GM12878 (cell line): ENCODE results near the gene COL5A1. TPM values are rescaled to one million over a fixed set of nuclear protein-coding genes. Genes with fewer than 3 reads are reported as not detected.

Experiments used
- ATAC-seq: fragments of 200-7000 bp; cut with Tn5 transposase; 3 replicates; pipeline ENCODE4 v1.9.1; 2020; ENCODE audit warnings: mild to moderate bottlenecking, moderate library complexity
- BruUV-seq: library from RNA; stranded (reverse); fragments of 400-500 nt; replicated peaks from 2 replicates; lab custom pipeline; 2021; lab: Mats Ljungman, UMichigan
- CTCF ChIA-PET: fragments of 300-600 bp; sonication (Branson Sonifier 250); formaldehyde crosslinking; extraction: SDS; loops from one replicate; lab custom pipeline; 2021; ENCODE audit warnings: inconsistent platforms; lab: Yijun Ruan, JAX
- POLR2A ChIA-PET: fragments of 350-600 bp; formaldehyde crosslinking; extraction: SDS; loops from one replicate; lab custom pipeline; 2021; ENCODE audit warnings: inconsistent platforms; lab: Charles Lee
- RAD21 ChIA-PET: fragments of 300-600 bp; sonication (Branson Sonifier 250); formaldehyde crosslinking; loops from one replicate; lab custom pipeline; 2023; ENCODE audit warnings: antibody characterized with exemption; ENCODE audit not compliant: unreplicated experiment; lab: Charles Lee
- SMC1A ChIA-PET: fragments of 300-600 bp; sonication (Branson Sonifier 250); formaldehyde crosslinking; loops from one replicate; lab custom pipeline; 2023; ENCODE audit not compliant: unreplicated experiment, uncharacterized antibody; lab: Charles Lee
- DNase-seq: peaks from one replicate; pipeline ENCODE4 v3.0.0-alpha.2; 2011; ENCODE audit warnings: low read depth, low spot score
- FAIRE-seq: peaks from 3 replicates; lab custom pipeline; 2011; peaks lifted over from hg19 to GRCh38; lab: Jason Lieb, UNC
- H2AFZ ChIP-seq: 2 replicates; pipeline ENCODE4 v1.6.0; 2011; ENCODE audit warnings: low read depth, low read length, control low read depth; ENCODE audit not compliant: control insufficient read depth
- H3K27ac ChIP-seq: 2 replicates; pipeline ENCODE4 v1.5.1; 2011; ENCODE audit warnings: control low read depth; ENCODE audit not compliant: control insufficient read depth, insufficient read depth
- H3K27me3 ChIP-seq, 2 experiments: replicated peaks in 1 of 2; 2 replicates each; pipeline versions ENCODE4 v1.6.0 to v1.6.1; 2011; ENCODE audit warnings: low read length in 1 of 2; ENCODE audit not compliant: control insufficient read depth in 2 of 2, insufficient read depth in 2 of 2
- H3K36me3 ChIP-seq, 2 experiments: 2 replicates each; pipeline ENCODE4 v1.5.1; 2011; ENCODE audit warnings: low read length in 1 of 2; ENCODE audit not compliant: control insufficient read depth in 2 of 2, insufficient read depth in 2 of 2
- H3K4me1 ChIP-seq: 2 replicates; pipeline ENCODE4 v1.6.1; 2011; ENCODE audit warnings: mild to moderate bottlenecking, low read length, moderate library complexity, mixed read lengths; ENCODE audit not compliant: control insufficient read depth, insufficient read depth
- H3K4me2 ChIP-seq: 2 replicates; pipeline ENCODE4 v1.6.0; 2011; ENCODE audit warnings: control low read depth; ENCODE audit not compliant: control insufficient read depth, insufficient read depth
- H3K4me3 ChIP-seq: fragments of 200-600 bp; sonication (generic); 2 replicates; pipeline ENCODE4 v1.5.1; 2016
- H3K79me2 ChIP-seq: 2 replicates; pipeline ENCODE4 v1.6.0; 2011; ENCODE audit warnings: low read length; ENCODE audit not compliant: control insufficient read depth, insufficient read depth
- H3K9ac ChIP-seq: 2 replicates; pipeline ENCODE4 v1.8.0; 2011; ENCODE audit warnings: low read length, control low read depth, mixed read lengths; ENCODE audit not compliant: control insufficient read depth, insufficient read depth
- H3K9me3 ChIP-seq: replicated peaks from 3 replicates; pipeline ENCODE4 v1.5.1; 2011; ENCODE audit warnings: mild to moderate bottlenecking, low read length; ENCODE audit not compliant: control insufficient read depth, insufficient read depth
- H4K20me1 ChIP-seq: 2 replicates; pipeline ENCODE4 v1.6.0; 2011; ENCODE audit not compliant: control insufficient read depth, insufficient read depth
- CEBPZ ChIP-seq: fragments of 150-350 bp; IDR thresholded peaks from 2 replicates; pipeline ENCODE4 v1.6.1; 2016; ENCODE audit warnings: low read depth, low read length
- EED ChIP-seq: sonication (generic); IDR thresholded peaks from 2 replicates; pipeline ENCODE4 v1.6.1; 2016; ENCODE audit warnings: antibody characterized with exemption, low read depth
- GATAD2B ChIP-seq: fragments of 450-650 bp; conservative IDR thresholded peaks from 2 replicates; pipeline ENCODE4 v1.6.1; 2017; ENCODE audit warnings: low read depth, mild to moderate bottlenecking, moderate library complexity
- HDAC2 ChIP-seq: fragments of 200-600 bp; sonication (generic); IDR thresholded peaks from 2 replicates; pipeline ENCODE4 v1.6.1; 2017
- IRF3 ChIP-seq: fragments of 450-650 bp; IDR thresholded peaks from 2 replicates; pipeline ENCODE4 v1.6.1; 2014; ENCODE audit warnings: mild to moderate bottlenecking
- LARP7 ChIP-seq: fragments of 450-650 bp; IDR thresholded peaks from 2 replicates; pipeline ENCODE4 v1.6.1; 2017; ENCODE audit warnings: mild to moderate bottlenecking
- MXI1 ChIP-seq: fragments of 150-350 bp; IDR thresholded peaks from 2 replicates; pipeline ENCODE4 v1.6.1; 2011; ENCODE audit warnings: low read depth, mild to moderate bottlenecking, inconsistent platforms, low read length, improper control_type of control experiment
- MYB ChIP-seq: fragments of 150-350 bp; IDR thresholded peaks from 2 replicates; pipeline ENCODE4 v1.6.1; 2014; ENCODE audit warnings: mild to moderate bottlenecking, low read depth, low read length, borderline replicate concordance
- NFYA ChIP-seq: IDR thresholded peaks from 2 replicates; pipeline ENCODE4 v1.6.1; 2011; ENCODE audit warnings: low read depth, mild to moderate bottlenecking, low read length, improper control_type of control experiment, borderline replicate concordance
- SKIL ChIP-seq: fragments of 450-650 bp; IDR thresholded peaks from 2 replicates; pipeline ENCODE4 v1.6.1; 2017; ENCODE audit warnings: mild to moderate bottlenecking, low read depth, inconsistent platforms; ENCODE audit not compliant: poor library complexity, severe bottlenecking
- SREBF2 ChIP-seq: IDR thresholded peaks from 2 replicates; pipeline ENCODE4 v1.6.1; 2012; ENCODE audit warnings: mild to moderate bottlenecking, low read length
- STAT1 ChIP-seq: fragments of 450-650 bp; conservative IDR thresholded peaks from 2 replicates; pipeline ENCODE4 v1.6.1; 2014; ENCODE audit warnings: antibody characterized with exemption, mild to moderate bottlenecking
- SUPT20H ChIP-seq: IDR thresholded peaks from 2 replicates; pipeline ENCODE4 v1.6.1; 2011; ENCODE audit warnings: low read depth, mild to moderate bottlenecking, low read length, moderate library complexity, borderline replicate concordance; ENCODE audit not compliant: control insufficient read depth
- USF1 ChIP-seq: IDR thresholded peaks from 2 replicates; pipeline ENCODE4 v1.6.1; 2011; ENCODE audit warnings: borderline replicate concordance, low read depth, mild to moderate bottlenecking, moderate library complexity, mixed read lengths, low read length; ENCODE audit not compliant: insufficient read depth; ENCODE audit errors: extremely low read length
- USF2 ChIP-seq: IDR thresholded peaks from 2 replicates; pipeline ENCODE4 v1.6.1; 2011; ENCODE audit warnings: low read depth, low read length, improper control_type of control experiment, borderline replicate concordance
- ZNF274 ChIP-seq: IDR thresholded peaks from one replicate; pipeline ENCODE4 v1.8.0; 2011; ENCODE audit not compliant: insufficient read length, insufficient read depth
- WGBS: methylation state at CpG from one replicate; pipeline ENCODE4 v1.1.6; 2016; ENCODE audit warnings: low lambda C conversion rate; ENCODE audit not compliant: insufficient replicate concordance, insufficient coverage; ENCODE audit errors: missing lambda C conversion rate; 5-methylcytosine and 5-hydroxymethylcytosine counted together
- in situ Hi-C: fragments of 300-500 bp; cut with MboI; formaldehyde crosslinking; loops from 9 replicates; pipeline ENCODE4 v1.14.3; 2018; ENCODE audit warnings: mixed read lengths
- intact Hi-C: fragments of 100-400 bp; cut with micrococcal nuclease; formaldehyde crosslinking; loops from one replicate; pipeline ENCODE4 v1.14.2; 2022; ENCODE audit not compliant: unreplicated experiment
- polyA plus RNA-seq, 11 experiments: library from polyadenylated mRNA; depleted of rRNA in 4 of 11; unstranded in 6 of 11; stranded (reverse) in 5 of 11; fragments of >200 nt; fragmentation: Nextera tagmentation in 4 of 11; fragmentation: Illumina TruSeq in 1 of 11; extraction: Ambion mirVana in 4 of 11; extraction: Trizol in 1 of 11; gene quantifications; 1 replicate in 1 of 11; 2 replicates in 10 of 11; pipeline versions ENCODE4 v1.2.1 to v1.2.3, GENCODE V29; 2011 to 2016; ENCODE audit warnings: inconsistent platforms in 2 of 11, missing spikeins in 2 of 11, low read depth in 1 of 11
- total RNA-seq, 4 experiments: library from RNA; depleted of rRNA in 3 of 4; stranded (reverse); fragments of >200 nt in 3 of 4; fragmentation: Illumina TruSeq in 1 of 4; extraction: Trizol in 1 of 4; gene quantifications; 2 replicates each; pipeline versions ENCODE4 v1.2.1 to v1.2.3, GENCODE V29; 2013 to 2021

The COL5A1 gene
- total and polyA plus RNA-seq, 10 of the 15 experiments (the other 5 are each of a cell fraction or from before 2014, with no cell fraction given): under 0.01 to 0.15 (median 0.13) TPM; not detected in 4

- H2AFZ ChIP-seq: no peak overlapping the region
- no TSS peak for BruUV-seq
- H3K27ac ChIP-seq: no peak overlapping the region
- H3K36me3 ChIP-seq: no peaks in the 10 kb centered on the region
- SMC1A ChIA-PET: no interaction called here
- H3K79me2 ChIP-seq: no peaks in the 10 kb centered on the region
- no peak for DNase-seq
- RAD21 ChIA-PET: no interaction called here
- intact Hi-C loops (no loop called here), in situ Hi-C loops (no loop called here)
- ATAC-seq: no peak
- H3K4me3 ChIP-seq: no peak overlapping the region
- no peak overlapping the region for H3K4me2 ChIP-seq
- no peaks in the 10 kb centered on the region; a peak in 1 of 4 replicates for H3K27me3 ChIP-seq
- H3K9me3 ChIP-seq: no peaks in the 10 kb centered on the region
- H3K9ac ChIP-seq: no peak overlapping the region
- H3K4me1 ChIP-seq: no peaks in the 10 kb centered on the region
- FAIRE-seq: no peak
- no peaks in the 10 kb centered on the region for H4K20me1 ChIP-seq
- POLR2A ChIA-PET: no interaction called here
- CTCF ChIA-PET: no interaction called here
- 43% methylated on average over 25 of the region's 25 CpGs for WGBS
- TF ChIP-seq MYB: no peak
- TF ChIP-seq IRF3: no peak
- no peak for TF ChIP-seq MXI1
- no peak for TF ChIP-seq SREBF2
- TF ChIP-seq CEBPZ: no peak
- no peak for TF ChIP-seq HDAC2
- no peak for TF ChIP-seq USF2
- TF ChIP-seq NFYA: no peak
- no peak for TF ChIP-seq STAT1
- TF ChIP-seq ZNF274: no peak
- no peak for TF ChIP-seq SUPT20H
- TF ChIP-seq SKIL: no peak
- TF ChIP-seq EED: no peak
- TF ChIP-seq GATAD2B: no peak
- TF ChIP-seq USF1: no peak
- TF ChIP-seq LARP7: no peak
Observed at GRCh38 chr9:134834957-134835419, 193.4 kb downstream of the COL5A1 start.
